NCI-H128 (cell line): ENCODE data around the gene RIBC2.

Experiments used
- DNase-seq: peaks from one replicate; lab custom pipeline; 2025; ENCODE audit not compliant: unreplicated experiment; lab: John Stamatoyannopoulos, UW

The RIBC2 gene

DNA sequence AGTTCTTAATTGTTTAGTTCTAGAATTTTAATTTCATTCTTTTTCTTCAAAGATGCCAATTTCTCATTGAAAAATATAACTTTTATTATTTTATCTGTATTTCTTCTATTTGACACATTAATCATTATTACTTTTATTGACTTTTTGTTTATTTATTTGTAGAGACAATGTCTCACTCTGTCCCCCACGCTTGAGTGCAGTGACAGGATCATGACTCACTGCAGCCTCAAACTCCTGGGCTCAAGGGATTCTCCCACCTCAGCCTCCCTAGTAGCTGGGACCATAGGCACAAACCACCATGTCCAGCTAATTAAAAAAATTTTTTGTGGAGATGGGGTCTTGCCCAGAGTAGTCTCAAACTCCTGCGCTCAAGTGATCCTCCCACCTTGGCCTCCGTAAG lies 58.9 kb downstream of the RIBC2 start:
- DNase-seq: no peak

DNA sequence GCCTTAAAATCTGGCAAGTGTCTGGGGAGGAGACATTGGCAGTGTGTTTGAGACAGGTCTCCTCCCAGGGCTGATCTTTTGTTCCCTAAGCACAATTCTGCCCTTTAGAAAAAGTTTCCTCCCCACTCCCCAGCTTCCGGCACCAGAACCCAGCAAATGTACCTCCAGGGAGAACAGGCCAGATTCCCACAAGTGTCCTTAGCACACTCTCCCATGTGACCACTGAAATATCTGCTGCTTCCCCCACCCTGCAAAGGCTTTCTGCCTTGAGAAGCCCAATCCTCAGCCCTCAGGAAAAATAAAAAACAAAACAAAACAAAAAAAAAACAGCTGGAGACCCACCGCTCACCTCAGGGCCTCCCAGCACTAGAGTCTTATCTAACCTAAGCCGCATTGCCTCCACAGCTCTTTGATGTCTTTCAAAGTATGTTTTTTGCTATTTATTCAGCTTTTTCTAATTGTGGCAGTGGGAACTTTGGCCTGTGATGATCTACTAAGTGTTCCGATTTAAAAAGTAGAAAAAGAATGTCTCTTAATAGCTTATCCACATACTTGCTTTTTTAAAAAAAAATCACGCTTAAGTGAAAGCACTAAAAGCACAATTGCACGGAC lies 60.2 kb downstream of the RIBC2 start:
- DNase-seq: no peak

DNA sequence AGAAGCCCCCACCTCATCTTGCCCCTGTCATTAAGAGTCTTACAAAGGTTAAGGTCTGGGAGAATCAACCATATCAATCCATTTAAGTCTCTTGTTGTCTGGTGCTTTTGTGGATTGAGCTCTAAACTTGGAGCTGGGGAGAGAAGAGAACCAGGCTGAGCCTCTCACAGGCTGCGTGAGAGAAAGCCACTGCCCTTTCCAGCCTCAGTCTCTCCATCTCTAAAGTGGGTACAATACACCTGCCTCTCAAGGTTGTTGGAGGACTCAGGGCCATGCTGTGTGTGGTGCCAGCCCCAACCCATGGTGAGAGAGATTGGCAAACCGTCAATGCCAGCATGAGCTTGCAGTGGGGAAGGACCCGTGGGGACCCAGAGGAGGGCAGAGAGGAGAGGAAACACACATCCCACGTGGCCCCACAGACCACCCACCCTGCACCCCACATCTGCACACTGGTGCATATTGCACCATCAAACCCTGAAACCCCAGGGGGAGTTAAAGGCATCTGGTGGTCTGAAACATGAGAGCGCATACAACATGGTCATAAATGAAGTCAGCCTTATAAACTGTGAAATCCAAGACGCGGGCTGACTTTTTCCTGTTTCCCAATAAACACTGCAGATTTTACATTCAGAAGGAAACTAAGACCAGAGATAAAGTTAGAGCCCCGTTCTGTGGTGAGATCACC lies 61.7 kb downstream of the RIBC2 start:
- no peak for DNase-seq

DNA sequence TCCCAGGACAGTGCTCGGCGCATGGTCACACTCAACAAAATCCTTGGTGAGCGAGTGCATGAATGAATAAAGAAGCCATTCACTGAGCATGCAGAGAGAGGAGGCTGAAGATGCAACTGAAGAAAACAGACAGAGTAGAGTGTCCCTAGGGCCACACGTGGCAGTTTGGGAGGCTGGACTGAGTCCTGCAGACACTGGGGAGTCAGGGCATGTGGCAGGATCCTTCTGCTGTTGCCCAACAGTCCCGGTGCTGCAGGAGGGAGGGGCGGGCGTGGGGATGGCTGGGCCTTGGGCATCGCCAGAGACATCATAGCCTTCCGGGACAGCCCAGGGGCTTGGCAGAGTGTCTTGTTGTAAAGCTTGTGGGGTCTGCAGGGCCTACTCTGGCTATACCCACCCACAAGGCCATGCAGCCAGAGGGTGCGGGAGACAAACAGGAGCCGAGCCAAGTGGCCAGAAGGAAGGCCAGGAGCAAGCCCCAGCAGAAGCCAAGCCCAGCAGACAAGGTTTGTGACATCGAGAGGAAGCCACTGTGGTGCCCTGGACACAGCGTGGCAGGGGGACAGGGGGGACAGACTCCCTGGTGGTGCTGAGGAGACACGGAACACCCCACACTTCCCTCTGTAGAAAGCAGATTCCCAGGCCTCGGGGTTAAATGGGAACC lies 62.5 kb downstream of the RIBC2 start:
- no peak for DNase-seq

DNA sequence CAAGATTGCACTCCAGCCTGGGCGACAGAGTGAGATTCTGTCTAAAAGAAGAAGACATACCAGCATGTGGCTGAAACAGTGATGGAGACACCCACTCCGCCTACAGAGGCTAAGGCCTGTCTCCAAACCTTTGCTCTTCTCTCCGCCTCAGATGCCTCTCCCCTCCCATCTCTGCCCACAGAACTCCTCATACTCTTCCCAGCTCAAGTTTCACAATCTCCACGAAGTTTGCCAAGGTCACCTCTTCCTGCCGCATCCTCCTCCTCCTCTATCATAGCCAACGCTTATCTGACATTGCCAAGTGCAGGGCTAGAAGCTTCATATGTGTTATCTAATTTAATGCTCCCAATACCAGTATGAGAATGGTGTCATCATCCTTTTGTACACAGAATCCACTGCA lies 63.3 kb downstream of the RIBC2 start:
- no peak for DNase-seq

DNA sequence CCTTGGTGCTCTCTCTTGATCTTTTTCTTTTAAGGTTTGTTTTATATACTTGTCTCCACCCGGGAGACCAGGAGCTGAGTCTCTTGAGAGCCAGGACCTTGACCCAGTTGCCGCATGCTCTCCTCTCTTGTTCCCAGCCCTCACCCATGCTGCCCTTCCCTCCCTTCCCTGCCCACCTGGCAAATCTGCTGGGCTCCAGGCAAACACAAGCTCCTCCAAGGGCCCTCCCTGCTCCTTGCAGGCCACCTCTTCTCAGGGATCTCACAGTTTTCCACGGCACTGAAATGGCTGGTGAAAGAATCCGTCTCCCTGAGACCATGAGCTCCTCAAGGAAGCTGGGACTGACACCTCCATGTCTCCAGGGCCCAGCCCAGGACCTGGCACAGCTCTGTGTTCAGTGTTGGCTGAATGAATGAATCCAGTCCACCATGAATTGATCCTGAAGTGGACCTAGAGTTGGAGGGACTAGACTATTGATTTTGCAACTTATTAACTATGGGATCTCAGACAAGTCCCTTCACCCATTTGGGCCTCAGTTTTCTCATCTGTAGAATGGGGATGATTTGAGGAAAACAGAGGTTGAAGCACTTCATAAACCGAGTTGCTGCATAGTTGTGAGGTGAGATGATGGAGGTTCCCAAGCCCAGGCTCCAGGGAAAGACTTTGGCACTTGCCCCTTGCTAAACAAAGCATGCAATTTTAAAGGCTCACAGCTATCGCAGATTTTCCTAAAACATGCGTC lies 64.0 kb downstream of the RIBC2 start:
- DNase-seq: no peak

DNA sequence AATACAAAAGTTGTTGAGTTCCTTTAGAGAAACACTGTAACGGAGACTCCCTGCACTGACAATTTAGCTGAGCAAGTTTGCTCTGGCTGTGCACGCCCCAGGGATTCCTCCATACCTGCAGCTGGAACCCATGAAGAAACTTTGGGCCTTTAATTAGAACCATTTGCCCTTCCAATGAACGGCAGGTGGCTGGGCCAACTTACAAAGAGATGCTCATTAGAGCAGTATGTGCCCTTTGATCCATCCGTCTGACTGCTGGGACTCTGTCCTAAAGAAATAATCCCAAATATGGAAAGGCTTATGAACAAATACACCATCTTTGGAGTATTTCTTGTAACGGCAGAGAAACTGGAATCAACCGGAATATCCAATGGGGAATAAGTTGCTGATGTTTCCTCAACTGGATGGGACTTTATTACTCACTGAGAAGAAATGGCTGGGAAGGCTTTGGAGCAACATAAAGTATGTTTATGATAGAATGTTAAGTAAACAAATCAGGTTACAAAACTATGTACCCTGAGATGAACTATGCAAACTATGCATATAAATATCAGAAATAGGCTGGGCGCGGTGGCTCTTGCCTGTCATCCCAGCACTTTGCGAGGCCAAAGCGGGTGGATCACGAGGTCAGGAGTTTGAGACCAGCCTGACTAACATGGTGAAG lies 64.7 kb downstream of the RIBC2 start:
- DNase-seq: no peak

DNA sequence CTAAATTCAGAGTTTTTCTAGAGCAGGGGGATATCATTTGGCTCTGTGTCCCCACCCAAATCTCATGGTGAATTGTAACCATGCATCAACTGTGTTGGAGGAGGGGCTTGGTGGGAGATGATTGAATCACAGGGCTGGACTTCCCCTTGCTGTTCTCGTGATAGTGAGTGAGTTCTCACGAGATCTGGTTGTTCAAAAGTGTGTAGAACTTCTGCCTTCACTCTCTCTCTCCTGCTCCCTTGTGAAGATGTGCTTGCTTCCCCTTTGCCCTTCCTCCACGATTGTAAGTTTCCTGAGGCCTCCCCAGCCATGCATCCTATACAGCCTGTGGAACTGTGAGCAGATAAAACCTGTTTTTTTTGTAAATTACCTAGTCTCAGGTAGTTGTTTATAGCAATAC lies 67.2 kb downstream of the RIBC2 start:
- DNase-seq: no peak

DNA sequence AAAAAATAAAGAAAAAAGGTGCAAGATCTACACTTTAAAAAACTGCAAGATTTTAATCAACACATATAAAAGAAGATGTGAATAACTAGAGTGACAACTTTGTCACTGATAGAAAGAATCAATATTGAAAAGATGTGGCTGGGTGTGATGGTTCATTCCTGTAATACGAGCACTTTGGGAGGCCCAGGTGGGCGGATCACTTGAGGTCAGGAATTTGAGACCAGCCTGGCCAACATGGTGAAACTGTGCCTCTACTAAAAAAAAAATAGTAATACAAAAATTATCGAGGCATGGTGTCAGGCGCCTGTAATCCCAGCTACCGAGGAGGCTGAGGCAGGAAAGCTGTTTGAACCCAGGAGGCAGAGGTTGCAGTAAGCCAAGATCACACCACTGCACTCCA lies 68.2 kb downstream of the RIBC2 start:
- no peak for DNase-seq
